Measurements from ENCODE around the gene TRIM37.

The TRIM37 gene

DNA sequence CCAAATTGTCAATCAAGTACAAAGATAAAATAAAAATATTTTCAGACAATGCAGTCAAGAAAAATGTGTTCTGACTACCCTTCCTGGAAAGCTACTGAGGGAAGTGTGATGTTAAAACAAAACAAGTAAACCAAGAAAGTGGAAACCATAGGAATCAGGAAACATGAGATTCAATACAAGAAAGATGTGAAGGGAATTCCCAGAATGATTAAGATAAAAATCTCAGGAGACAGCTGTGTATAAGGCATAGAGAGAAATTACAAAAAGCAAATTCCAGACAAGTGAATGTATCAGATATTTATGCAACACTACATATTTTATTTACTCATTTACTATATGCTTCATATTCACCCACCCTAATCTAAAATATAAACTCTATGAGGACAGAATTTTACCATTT, 32.2 kb downstream of the TRIM37 start:
- Histone ChIP-seq H3K4me1 (ENCODE audit: control insufficient read depth in 1 of 2, insufficient read depth in 1 of 2, low read depth in 1 of 2, low read length in 1 of 2) (no peaks in the 10 kb centered on the region), H3K36me3 (peaks cover 44% of the 10 kb centered on the region), H3K27ac (no peak overlapping the region), H3K27me3 (no peaks in the 10 kb centered on the region), H3K9me3 (no peaks in the 10 kb centered on the region), H3K4me3 (ENCODE audit: low read depth in 1 of 2, low read length in 1 of 2) (no peak overlapping the region)
- TF ChIP-seq, protein P1, sequence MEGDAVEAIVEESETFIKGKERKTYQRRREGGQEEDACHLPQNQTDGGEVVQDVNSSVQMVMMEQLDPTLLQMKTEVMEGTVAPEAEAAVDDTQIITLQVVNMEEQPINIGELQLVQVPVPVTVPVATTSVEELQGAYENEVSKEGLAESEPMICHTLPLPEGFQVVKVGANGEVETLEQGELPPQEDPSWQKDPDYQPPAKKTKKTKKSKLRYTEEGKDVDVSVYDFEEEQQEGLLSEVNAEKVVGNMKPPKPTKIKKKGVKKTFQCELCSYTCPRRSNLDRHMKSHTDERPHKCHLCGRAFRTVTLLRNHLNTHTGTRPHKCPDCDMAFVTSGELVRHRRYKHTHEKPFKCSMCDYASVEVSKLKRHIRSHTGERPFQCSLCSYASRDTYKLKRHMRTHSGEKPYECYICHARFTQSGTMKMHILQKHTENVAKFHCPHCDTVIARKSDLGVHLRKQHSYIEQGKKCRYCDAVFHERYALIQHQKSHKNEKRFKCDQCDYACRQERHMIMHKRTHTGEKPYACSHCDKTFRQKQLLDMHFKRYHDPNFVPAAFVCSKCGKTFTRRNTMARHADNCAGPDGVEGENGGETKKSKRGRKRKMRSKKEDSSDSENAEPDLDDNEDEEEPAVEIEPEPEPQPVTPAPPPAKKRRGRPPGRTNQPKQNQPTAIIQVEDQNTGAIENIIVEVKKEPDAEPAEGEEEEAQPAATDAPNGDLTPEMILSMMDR (IDR thresholded peaks at IDR 0.05) = no peak

- Histone ChIP-seq H3K9me3 (no peaks in the 10 kb centered on the region), H3K27ac (no peak overlapping the region), H3K36me3 (peaks cover 41% of the 10 kb centered on the region), H3K4me3 (ENCODE audit: low read depth in 1 of 2, low read length in 1 of 2) (no peak overlapping the region), H3K27me3 (no peaks in the 10 kb centered on the region), H3K4me1 (ENCODE audit: control insufficient read depth in 1 of 2, insufficient read depth in 1 of 2, low read depth in 1 of 2, low read length in 1 of 2) (no peaks in the 10 kb centered on the region)
- TF ChIP-seq, protein P1 (IDR thresholded peaks at IDR 0.05) = no peak
Observed at GRCh38 chr17:59073972-59074371, 32.7 kb downstream of the TRIM37 start.

DNA sequence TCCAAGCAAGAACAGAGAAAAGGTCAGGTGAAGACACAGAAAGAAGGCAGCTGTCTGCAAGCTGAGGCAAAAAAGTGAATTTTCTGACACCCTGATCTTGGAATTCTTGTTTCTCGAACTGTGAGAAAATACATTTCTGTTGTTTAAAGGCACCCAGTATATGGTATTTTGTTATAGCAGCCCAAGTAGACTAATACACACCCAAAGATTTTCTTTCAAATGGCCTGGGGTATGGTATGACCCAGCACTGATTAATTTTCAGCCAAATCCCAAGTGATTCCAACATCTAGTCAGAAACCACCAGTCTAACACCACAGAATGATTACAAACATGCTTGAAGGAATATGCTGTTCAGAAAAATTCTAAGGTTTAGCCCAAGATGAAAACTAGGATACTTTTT, 36.8 kb downstream of the TRIM37 start:
- Histone ChIP-seq H3K9me3 (no peaks in the 10 kb centered on the region), H3K4me1 (ENCODE audit: control insufficient read depth in 1 of 2, insufficient read depth in 1 of 2, low read depth in 1 of 2, low read length in 1 of 2) (no peaks in the 10 kb centered on the region), H3K36me3 (peaks cover 40% of the 10 kb centered on the region), H3K27me3 (no peaks in the 10 kb centered on the region), H3K27ac (no peak overlapping the region), H3K4me3 (ENCODE audit: low read depth in 1 of 2, low read length in 1 of 2) (no peak overlapping the region)
- TF ChIP-seq, protein P1 (IDR thresholded peaks at IDR 0.05) = no peak

DNA sequence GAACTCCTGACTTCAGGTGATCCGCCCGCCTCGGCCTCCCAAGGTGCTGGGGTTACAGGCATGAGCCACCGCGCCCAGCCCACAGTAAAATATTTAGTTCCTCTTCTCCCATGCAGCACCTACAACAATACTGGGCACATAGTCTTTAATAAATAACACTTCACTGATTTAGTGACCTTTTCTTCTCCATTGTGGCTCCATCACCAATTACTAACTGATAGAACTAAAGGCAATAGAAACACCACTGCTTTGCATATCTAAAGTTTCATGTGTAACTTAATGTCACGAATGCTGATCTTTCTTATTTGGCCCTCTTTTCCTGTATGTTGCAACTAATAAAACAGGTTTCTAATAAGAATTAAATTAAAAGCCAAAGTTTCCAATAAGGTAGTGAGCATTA, 38.9 kb downstream of the TRIM37 start:
- Histone ChIP-seq H3K27me3 (no peaks in the 10 kb centered on the region), H3K4me1 (ENCODE audit: control insufficient read depth in 1 of 2, insufficient read depth in 1 of 2, low read depth in 1 of 2, low read length in 1 of 2) (no peaks in the 10 kb centered on the region), H3K36me3 (peaks cover 25% of the 10 kb centered on the region), H3K4me3 (ENCODE audit: low read depth in 1 of 2, low read length in 1 of 2) (no peak overlapping the region), H3K9me3 (no peaks in the 10 kb centered on the region), H3K27ac (no peak overlapping the region)
- TF ChIP-seq, protein P1 (IDR thresholded peaks at IDR 0.05) = no peak

- H3K36me3 ChIP-seq = peaks cover 23% of the 10 kb centered on the region
- H3K27ac ChIP-seq = no peak overlapping the region
- H3K9me3 ChIP-seq = no peaks in the 10 kb centered on the region
- no peaks in the 10 kb centered on the region for H3K27me3 ChIP-seq
- no peak overlapping the region for H3K4me3 ChIP-seq (ENCODE audit: low read depth in 1 of 2, low read length in 1 of 2)
- H3K4me1 ChIP-seq (ENCODE audit: control insufficient read depth in 1 of 2, insufficient read depth in 1 of 2, low read depth in 1 of 2, low read length in 1 of 2) = no peaks in the 10 kb centered on the region
- TF ChIP-seq, protein P1 (IDR thresholded peaks at IDR 0.05) = no peak
Observed at GRCh38 chr17:59067340-59067739, 39.3 kb downstream of the TRIM37 start.

DNA sequence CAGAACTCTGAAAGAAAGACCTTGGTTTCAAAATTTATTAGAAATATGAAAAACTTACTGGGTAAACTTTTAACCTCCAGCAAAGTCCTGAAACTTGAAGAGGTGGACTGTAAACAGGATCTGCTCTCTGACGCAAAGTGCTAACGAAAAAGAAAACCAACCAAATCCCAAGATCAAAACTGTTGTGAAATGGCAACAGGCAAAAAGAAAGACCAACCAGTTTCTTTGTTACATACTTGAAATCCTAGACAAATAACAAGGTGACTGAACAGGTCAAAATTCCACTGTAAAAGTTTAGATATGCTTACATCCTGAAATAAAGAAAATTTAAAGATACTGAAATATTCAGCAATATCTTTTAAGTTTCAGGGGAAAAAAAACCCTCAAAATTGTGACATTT, 44.2 kb downstream of the TRIM37 start:
- no peaks in the 10 kb centered on the region for H3K27me3 ChIP-seq
- TF ChIP-seq, protein P1 (IDR thresholded peaks at IDR 0.05) = no peak
- no peaks in the 10 kb centered on the region for H3K4me1 ChIP-seq (ENCODE audit: control insufficient read depth in 1 of 2, insufficient read depth in 1 of 2, low read depth in 1 of 2, low read length in 1 of 2)
- no peak overlapping the region for H3K4me3 ChIP-seq (ENCODE audit: low read depth in 1 of 2, low read length in 1 of 2)
- H3K9me3 ChIP-seq = no peaks in the 10 kb centered on the region
- no peak overlapping the region for H3K27ac ChIP-seq
- peaks cover 11% of the 10 kb centered on the region for H3K36me3 ChIP-seq
